ENCODE data around the gene IRF2BP2.

Gene IRF2BP2

DNA sequence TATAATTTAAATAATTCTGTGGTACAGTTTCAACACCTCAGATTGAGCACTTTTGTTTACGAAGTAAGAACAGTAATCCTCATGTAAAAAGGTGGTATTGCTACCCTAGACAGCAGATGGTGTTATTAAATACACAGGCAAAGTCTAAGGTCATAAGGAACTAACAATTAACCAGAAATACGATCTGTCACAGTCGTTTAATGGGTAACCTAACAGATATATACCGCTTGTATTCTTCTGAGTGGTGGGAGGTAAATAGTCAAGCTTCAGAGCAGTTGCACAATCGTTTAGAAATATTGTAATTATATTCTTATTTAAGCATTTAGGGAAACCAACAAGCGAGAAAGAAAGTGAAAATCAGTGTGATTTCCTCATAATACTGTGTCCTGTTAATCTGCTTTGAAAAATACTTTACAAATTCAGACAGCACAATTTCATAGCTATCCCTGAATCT, 9.8 kb upstream of the IRF2BP2 start:
- no peak overlapping the region for H3K4me3 ChIP-seq (replicated peaks; ENCODE audit: low read depth, low read length)
- no peak for DNase-seq (ENCODE audit: extremely low read depth, low read depth)
- no peak for TF ChIP-seq CTCF (IDR thresholded peaks at IDR 0.05; ENCODE audit: low read depth, low read length, missing control alignments)

GRCh38 chr1:234619071-234619480, 9.1 kb upstream of the IRF2BP2 start:
- TF ChIP-seq CTCF (IDR thresholded peaks at IDR 0.05; ENCODE audit: low read depth, low read length, missing control alignments), result no peak
- H3K4me3 ChIP-seq (replicated peaks; ENCODE audit: low read depth, low read length), result no peak overlapping the region
- DNase-seq (ENCODE audit: extremely low read depth, low read depth), result no peak

- no peak for TF ChIP-seq CTCF (IDR thresholded peaks at IDR 0.05; ENCODE audit: low read depth, low read length, missing control alignments)
Measured at GRCh38 chr1:234618737-234619049, 8.7 kb upstream of the IRF2BP2 start.

GRCh38 chr1:234617986-234618736, 8.2 kb upstream of the IRF2BP2 start:
- no peak overlapping the region for H3K4me3 ChIP-seq (replicated peaks; ENCODE audit: low read depth, low read length)

More at GRCh38 chr1:234618737-234619049, 8.7 kb upstream of the IRF2BP2 start:
- no peak for DNase-seq (ENCODE audit: extremely low read depth, low read depth)
- H3K4me3 ChIP-seq (replicated peaks; ENCODE audit: low read depth, low read length), result no peak overlapping the region

DNA sequence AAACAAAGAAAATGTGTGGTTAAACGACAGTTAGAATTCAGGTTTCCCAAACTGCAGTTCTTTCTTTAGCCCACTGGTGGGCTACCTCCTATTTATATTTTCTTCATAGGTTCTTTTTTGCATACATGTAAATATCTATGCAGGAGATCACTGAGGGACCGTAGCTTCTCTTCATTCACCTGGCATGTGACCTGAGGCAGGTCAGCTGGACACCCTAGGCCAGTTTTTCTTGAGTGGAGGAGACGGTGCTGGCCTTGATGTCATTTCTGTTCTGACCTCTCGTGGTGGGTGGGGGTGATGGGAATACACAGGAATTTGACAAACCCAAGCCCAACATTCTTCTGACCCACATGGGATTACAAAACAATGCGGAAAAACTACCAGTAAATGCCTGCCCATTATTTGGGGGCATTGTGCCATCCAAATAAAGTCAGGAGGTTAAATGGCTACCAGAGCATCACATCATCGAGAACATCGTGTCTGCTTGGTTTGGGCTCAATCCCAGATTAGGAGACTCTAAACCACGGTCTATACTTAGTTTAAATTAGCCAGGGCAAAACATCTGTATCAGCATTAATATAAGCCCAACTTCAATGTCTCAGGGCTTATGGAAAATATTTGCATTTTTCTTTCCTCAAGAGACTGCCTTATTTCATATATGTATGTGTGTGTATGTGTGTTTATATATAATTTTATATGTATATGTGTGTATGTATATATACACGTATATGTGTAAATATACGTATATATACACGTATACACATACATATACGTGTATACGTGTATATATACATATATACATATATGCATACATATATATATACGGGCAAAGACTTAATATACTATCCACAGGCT, 7.4 kb upstream of the IRF2BP2 start:
- DNase-seq (ENCODE audit: extremely low read depth, low read depth), result no peak

More at GRCh38 chr1:234617986-234618736, 8.2 kb upstream of the IRF2BP2 start:
- no peak for TF ChIP-seq CTCF (IDR thresholded peaks at IDR 0.05; ENCODE audit: low read depth, low read length, missing control alignments)
- peak; percentile 96 for DNase-seq (ENCODE audit: extremely low read depth, low read depth)

DNA sequence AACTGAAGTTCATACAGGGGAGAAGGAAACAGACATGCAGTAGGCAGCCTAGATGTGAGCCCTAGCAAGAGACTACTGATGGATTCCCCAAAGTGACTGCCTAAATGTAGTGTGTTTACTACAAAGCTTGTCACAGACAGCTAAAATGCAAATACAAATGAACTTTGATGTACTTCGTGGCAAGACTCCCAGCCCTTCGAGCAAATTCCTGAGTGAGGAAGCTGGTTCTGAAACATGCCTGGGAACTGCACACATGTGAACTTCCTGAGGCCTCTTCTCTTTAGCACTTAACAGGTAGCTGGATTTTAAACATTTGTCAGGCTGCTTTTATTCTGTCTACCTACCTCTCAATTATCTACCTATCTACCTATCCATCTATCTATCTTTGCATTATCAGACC, 6.7 kb upstream of the IRF2BP2 start:
- no peak for TF ChIP-seq CTCF (IDR thresholded peaks at IDR 0.05; ENCODE audit: low read depth, low read length, missing control alignments)
- no peak overlapping the region for H3K4me3 ChIP-seq (replicated peaks; ENCODE audit: low read depth, low read length)
- DNase-seq (ENCODE audit: extremely low read depth, low read depth), result no peak

More for the DNA sequence above, 7.4 kb upstream of the IRF2BP2 start:
- no peak overlapping the region for H3K4me3 ChIP-seq (replicated peaks; ENCODE audit: low read depth, low read length)
- TF ChIP-seq CTCF (IDR thresholded peaks at IDR 0.05; ENCODE audit: low read depth, low read length, missing control alignments), result peak; percentile 16

Data from HFF-Myc (cell line).